Ascending aorta (tissue), 2 donors: ENCODE data around the gene HS3ST5. TPM values are rescaled to one million over a fixed set of nuclear protein-coding genes. Genes with fewer than 3 reads are reported as not detected.

Experiments used
- DNase-seq, 2 donors: peaks; one replicate each; pipeline ENCODE4 v3.0.0-alpha.2; 2019; ENCODE audit warnings: low spot score in 2 of 2
- H3K27ac ChIP-seq, 2 donors: fragments of 200-600 bp; sonication (generic); one replicate each; pipeline ENCODE4 v1.5.1; 2016 to 2017; ENCODE audit warnings: mild to moderate bottlenecking in 1 of 2
- H3K27me3 ChIP-seq: fragments of 200-600 bp; sonication (generic); one replicate; pipeline ENCODE4 v1.5.1; 2017
- H3K36me3 ChIP-seq, 2 donors: fragments of 200-600 bp; sonication (generic); one replicate each; pipeline ENCODE4 v1.5.1; 2016
- H3K4me1 ChIP-seq, 2 donors: fragments of 200-600 bp; sonication (generic); one replicate each; pipeline ENCODE4 v1.5.1; 2016 to 2017; ENCODE audit warnings: mild to moderate bottlenecking in 1 of 2
- H3K4me3 ChIP-seq, 2 donors: fragments of 200-600 bp; sonication (generic); one replicate each; pipeline ENCODE4 v1.5.1; 2016 to 2017; ENCODE audit warnings: mild to moderate bottlenecking in 1 of 2
- H3K9me3 ChIP-seq, 2 donors: fragments of 200-600 bp; sonication (generic); one replicate each; pipeline ENCODE4 v1.5.1; 2016
- intact Hi-C: fragments of 100-400 bp; cut with DNase I; formaldehyde crosslinking; loops from one replicate; pipeline ENCODE4 v1.15.1; 2023
- total RNA-seq: library from RNA; depleted of rRNA; stranded (reverse); fragments of >200 nt; gene quantifications from one replicate; pipeline ENCODE4 v1.1.0, GENCODE V29; 2016
- TF ChIP-seq, protein P1 (sequence below), 3 experiments: fragments of 200-600 bp in 2 of 3; fragments of 450-650 bp in 1 of 3; sonication (generic) in 2 of 3; IDR thresholded peaks; one replicate each; pipeline ENCODE4 v1.5.1; 2016 to 2019; ENCODE audit warnings: antibody characterized with exemption in 3 of 3, mild to moderate bottlenecking in 1 of 3, moderate library complexity in 1 of 3

HS3ST5 gene
- total RNA-seq, 1 donor from 2014 or later, result not detected

- TF ChIP-seq, protein P1, sequence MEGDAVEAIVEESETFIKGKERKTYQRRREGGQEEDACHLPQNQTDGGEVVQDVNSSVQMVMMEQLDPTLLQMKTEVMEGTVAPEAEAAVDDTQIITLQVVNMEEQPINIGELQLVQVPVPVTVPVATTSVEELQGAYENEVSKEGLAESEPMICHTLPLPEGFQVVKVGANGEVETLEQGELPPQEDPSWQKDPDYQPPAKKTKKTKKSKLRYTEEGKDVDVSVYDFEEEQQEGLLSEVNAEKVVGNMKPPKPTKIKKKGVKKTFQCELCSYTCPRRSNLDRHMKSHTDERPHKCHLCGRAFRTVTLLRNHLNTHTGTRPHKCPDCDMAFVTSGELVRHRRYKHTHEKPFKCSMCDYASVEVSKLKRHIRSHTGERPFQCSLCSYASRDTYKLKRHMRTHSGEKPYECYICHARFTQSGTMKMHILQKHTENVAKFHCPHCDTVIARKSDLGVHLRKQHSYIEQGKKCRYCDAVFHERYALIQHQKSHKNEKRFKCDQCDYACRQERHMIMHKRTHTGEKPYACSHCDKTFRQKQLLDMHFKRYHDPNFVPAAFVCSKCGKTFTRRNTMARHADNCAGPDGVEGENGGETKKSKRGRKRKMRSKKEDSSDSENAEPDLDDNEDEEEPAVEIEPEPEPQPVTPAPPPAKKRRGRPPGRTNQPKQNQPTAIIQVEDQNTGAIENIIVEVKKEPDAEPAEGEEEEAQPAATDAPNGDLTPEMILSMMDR (IDR thresholded peaks at IDR 0.05), result no peak
- H3K27me3 ChIP-seq, result no peaks in the 10 kb centered on the region
- H3K4me3 ChIP-seq, result no peak overlapping the region
- DNase-seq, result no peak
- H3K36me3 ChIP-seq, result no peaks in the 10 kb centered on the region
- H3K27ac ChIP-seq, result no peak overlapping the region
- H3K4me1 ChIP-seq, result no peaks in the 10 kb centered on the region
- H3K9me3 ChIP-seq, result no peaks in the 10 kb centered on the region
- intact Hi-C loops, result no loop called here
Measured at GRCh38 chr6:114312931-114313330, 29.9 kb downstream of the HS3ST5 start.

- Histone ChIP-seq H3K27ac (no peak overlapping the region), H3K4me1 (no peaks in the 10 kb centered on the region), H3K36me3 (no peaks in the 10 kb centered on the region), H3K4me3 (no peak overlapping the region), H3K9me3 (no peaks in the 10 kb centered on the region), H3K27me3 (no peaks in the 10 kb centered on the region)
- no peak for DNase-seq
- intact Hi-C loops, result no loop called here
- TF ChIP-seq, protein P1 (IDR thresholded peaks at IDR 0.05), result no peak
Measured at GRCh38 chr6:114310053-114310452, 32.8 kb downstream of the HS3ST5 start.

DNA sequence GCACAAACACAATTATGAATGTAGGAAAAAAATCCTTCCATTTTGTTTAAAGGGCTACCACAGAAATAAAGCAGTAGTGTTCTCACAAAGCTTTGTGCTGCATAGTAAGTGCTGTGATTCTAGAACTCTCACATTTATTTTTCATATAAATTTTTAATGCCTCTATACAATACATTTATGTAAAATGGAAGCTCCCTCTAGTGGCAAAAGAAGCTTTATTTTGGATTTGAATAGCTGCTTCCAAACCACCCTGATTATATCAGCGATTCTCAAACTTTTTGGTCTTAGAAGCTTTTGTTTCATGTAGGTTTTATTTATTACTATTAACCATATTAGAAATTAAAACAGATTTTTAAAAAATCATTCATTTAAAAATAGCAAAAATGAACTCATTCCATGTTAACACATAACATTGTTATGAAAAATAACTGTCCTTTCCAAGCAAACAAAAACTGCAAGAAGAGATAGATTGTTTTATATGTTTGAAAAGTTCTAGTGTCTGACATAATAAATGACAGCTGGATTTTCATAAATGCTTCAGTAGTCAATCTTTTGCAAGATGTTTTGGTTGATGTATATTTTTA lies 38.4 kb downstream of the HS3ST5 start:
- Histone ChIP-seq H3K27ac (no peak overlapping the region), H3K27me3 (no peaks in the 10 kb centered on the region), H3K9me3 (no peaks in the 10 kb centered on the region), H3K4me3 (no peak overlapping the region), H3K36me3 (no peaks in the 10 kb centered on the region), H3K4me1 (no peaks in the 10 kb centered on the region)
- TF ChIP-seq, protein P1 (IDR thresholded peaks at IDR 0.05), result peak in 1 of 3 experiments; percentile 31
- intact Hi-C loops, result no loop called here
- DNase-seq, result no peak

GRCh38 chr6:114301596-114302219 lies 41.1 kb downstream of the HS3ST5 start:
- no peak for DNase-seq
- no peaks in the 10 kb centered on the region for H3K4me1 ChIP-seq
- intact Hi-C loops, result no loop called here
- H3K27ac ChIP-seq, result no peak overlapping the region
- TF ChIP-seq, protein P1 (IDR thresholded peaks at IDR 0.05), result no peak
- no peaks in the 10 kb centered on the region for H3K27me3 ChIP-seq
- no peaks in the 10 kb centered on the region for H3K36me3 ChIP-seq
- H3K9me3 ChIP-seq, result no peaks in the 10 kb centered on the region
- H3K4me3 ChIP-seq, result no peak overlapping the region

- no peaks in the 10 kb centered on the region for H3K4me1 ChIP-seq
- TF ChIP-seq, protein P1 (IDR thresholded peaks at IDR 0.05), result no peak
- no peak for DNase-seq
- intact Hi-C loops, result no loop called here
- no peak overlapping the region for H3K4me3 ChIP-seq
- no peaks in the 10 kb centered on the region for H3K27me3 ChIP-seq
- H3K9me3 ChIP-seq, result no peaks in the 10 kb centered on the region
- H3K27ac ChIP-seq, result no peak overlapping the region
- no peaks in the 10 kb centered on the region for H3K36me3 ChIP-seq
Measured at GRCh38 chr6:114297135-114297534, 45.7 kb downstream of the HS3ST5 start.
